ENCODE results near the gene PARN. TPM values are rescaled to one million over a fixed set of nuclear protein-coding genes. Genes with fewer than 3 reads are reported as not detected.

The PARN gene
- total RNA-seq, 4 donors from 2014 or later, result 34.1 to 50.0 (median 40.3) TPM

DNA sequence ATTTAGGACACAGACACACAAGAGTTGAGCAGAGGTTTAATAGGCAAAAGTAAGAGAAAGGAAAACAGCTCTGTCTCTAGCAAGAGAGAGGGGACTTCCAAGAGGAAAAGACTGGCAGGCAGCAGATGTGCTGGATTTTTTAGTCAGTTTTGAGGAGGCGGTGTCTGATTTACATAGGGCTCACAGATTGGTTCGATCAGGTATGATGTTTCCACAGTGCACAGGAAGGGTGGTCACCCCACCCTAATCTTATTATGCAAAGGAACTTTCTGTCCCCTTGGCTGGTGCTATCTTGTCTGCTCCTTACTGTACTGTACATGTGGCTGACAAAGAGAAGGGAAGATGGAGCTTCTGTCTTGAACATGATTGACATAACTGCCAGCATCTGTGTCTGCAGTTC, 28.0 kb upstream of the PARN start:
- DNase-seq, result no peak
- no peaks in the 10 kb centered on the region for H3K36me3 ChIP-seq
- TF ChIP-seq POLR2A (IDR thresholded peaks at IDR 0.05) (no peak), CTCF (IDR thresholded peaks at IDR 0.05) (no peak)

DNA sequence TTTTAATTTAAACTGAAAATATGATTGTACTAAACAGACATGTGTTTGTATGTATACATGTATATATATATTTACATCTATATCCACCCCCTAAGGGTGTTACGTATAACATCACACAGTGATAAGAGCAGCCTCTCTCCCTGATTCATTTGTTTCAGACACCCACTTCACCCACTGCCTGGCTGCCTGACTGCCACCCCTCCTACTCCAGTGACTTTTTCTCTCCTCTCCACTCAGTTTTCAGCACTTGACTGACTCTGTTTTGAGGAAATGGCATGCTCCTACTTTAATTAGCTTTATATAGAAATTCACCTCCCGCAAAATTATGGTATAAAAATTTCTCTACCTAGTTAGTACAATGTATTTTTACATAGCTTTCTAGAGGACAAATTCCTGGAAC, 22.7 kb upstream of the PARN start:
- intact Hi-C loops (cut with DNase I; ENCODE audit: low total_unique reads), result no loop called here
- H3K36me3 ChIP-seq, result no peaks in the 10 kb centered on the region
- TF ChIP-seq POLR2A (IDR thresholded peaks at IDR 0.05), result no peak
- no peak for TF ChIP-seq CTCF (IDR thresholded peaks at IDR 0.05)
- no peaks in the 10 kb centered on the region for H3K9me3 ChIP-seq
- no peak overlapping the region for H3K4me3 ChIP-seq
- no peak overlapping the region for H3K27ac ChIP-seq
- no peak for DNase-seq
- H3K4me1 ChIP-seq, result no peaks in the 10 kb centered on the region
- no peaks in the 10 kb centered on the region for H3K27me3 ChIP-seq

More for the DNA sequence above, 28.0 kb upstream of the PARN start:
- H3K4me1 ChIP-seq, result no peaks in the 10 kb centered on the region
- H3K27me3 ChIP-seq, result no peaks in the 10 kb centered on the region
- H3K9me3 ChIP-seq, result no peaks in the 10 kb centered on the region
- H3K4me3 ChIP-seq, result no peak overlapping the region
- intact Hi-C loops (cut with DNase I; ENCODE audit: low total_unique reads), result no loop called here
- H3K27ac ChIP-seq, result no peak overlapping the region

- Histone ChIP-seq H3K27ac (no peak overlapping the region), H3K4me3 (no peak overlapping the region), H3K27me3 (no peaks in the 10 kb centered on the region), H3K9me3 (no peaks in the 10 kb centered on the region), H3K4me1 (no peaks in the 10 kb centered on the region), H3K36me3 (no peaks in the 10 kb centered on the region)
- no peak for DNase-seq
- intact Hi-C loops (cut with DNase I; ENCODE audit: low total_unique reads), result no loop called here
- TF ChIP-seq POLR2A (IDR thresholded peaks at IDR 0.05), result no peak
- no peak for TF ChIP-seq CTCF (IDR thresholded peaks at IDR 0.05)
Observed at GRCh38 chr16:14650629-14651028, 20.6 kb upstream of the PARN start.

DNA sequence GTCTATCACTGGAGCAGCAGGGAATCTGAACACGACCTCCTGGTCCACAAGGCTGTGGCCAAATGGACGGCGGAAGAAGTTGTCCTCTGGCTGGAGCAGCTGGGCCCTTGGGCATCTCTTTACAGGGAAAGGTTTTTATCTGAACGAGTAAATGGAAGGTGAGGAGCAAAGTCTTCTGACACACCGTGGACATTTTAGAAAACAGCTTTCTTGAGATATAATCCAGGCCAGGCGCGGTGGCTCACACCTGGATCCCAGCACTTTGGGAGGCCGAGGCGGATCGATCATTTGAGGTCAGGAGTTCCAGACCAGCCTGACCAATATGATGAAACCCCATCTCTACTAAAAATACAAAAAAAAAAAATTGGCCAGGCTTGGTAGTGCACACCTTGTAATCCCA, 19.8 kb upstream of the PARN start:
- Histone ChIP-seq H3K27ac (no peak overlapping the region), H3K9me3 (no peaks in the 10 kb centered on the region), H3K27me3 (no peaks in the 10 kb centered on the region), H3K36me3 (no peaks in the 10 kb centered on the region), H3K4me1 (no peaks in the 10 kb centered on the region), H3K4me3 (no peak overlapping the region)
- no peak for DNase-seq
- TF ChIP-seq CTCF (IDR thresholded peaks at IDR 0.05) (no peak), POLR2A (IDR thresholded peaks at IDR 0.05) (no peak)
- intact Hi-C loops (cut with DNase I; ENCODE audit: low total_unique reads), result no loop called here

DNA sequence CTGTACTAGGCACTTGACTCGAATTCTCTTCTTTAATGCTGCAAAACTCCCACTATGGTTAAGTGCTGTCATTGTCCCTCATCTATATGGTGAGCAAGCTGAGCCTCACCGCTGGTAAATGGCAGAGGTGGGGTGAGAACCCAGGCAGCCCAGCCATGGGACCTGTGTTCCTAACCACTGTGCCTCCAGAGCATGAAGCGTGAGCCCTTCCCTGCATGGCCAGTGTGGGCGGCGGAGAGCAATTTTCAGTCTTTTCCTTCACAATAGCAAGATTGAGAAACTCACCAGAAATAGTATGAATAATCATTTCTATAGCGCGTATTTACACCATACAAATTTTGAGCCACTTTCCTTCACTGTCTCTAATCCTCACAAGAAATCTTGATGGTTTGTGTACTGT, 11.9 kb upstream of the PARN start:
- Histone ChIP-seq H3K9me3 (no peaks in the 10 kb centered on the region), H3K27ac (no peak overlapping the region), H3K4me1 (no peaks in the 10 kb centered on the region), H3K27me3 (no peaks in the 10 kb centered on the region), H3K36me3 (no peaks in the 10 kb centered on the region), H3K4me3 (no peak overlapping the region)
- intact Hi-C loops (cut with DNase I; ENCODE audit: low total_unique reads), result no loop called here
- TF ChIP-seq CTCF (IDR thresholded peaks at IDR 0.05), result no peak
- no peak for TF ChIP-seq POLR2A (IDR thresholded peaks at IDR 0.05)
- DNase-seq, result no peak
